ENCODE measurements around the gene CEP290. TPM values are rescaled to one million over a fixed set of nuclear protein-coding genes. Genes with fewer than 3 reads are reported as not detected.

The CEP290 gene
- total RNA-seq, 2 donors from 2014 or later: 10.7 to 11.7 TPM

- H3K27me3 Mint-ChIP-seq: no peaks in the 10 kb centered on the region
- peak overlapping the region; percentile 11 for H3K27ac Mint-ChIP-seq
- H3K9me3 Mint-ChIP-seq: no peaks in the 10 kb centered on the region
- peaks cover 96% of the 10 kb centered on the region for H3K36me3 Mint-ChIP-seq (ENCODE audit: low read depth)
- no peak for ATAC-seq (replicated peaks)
- no peak overlapping the region for H3K4me3 Mint-ChIP-seq
- no peaks in the 10 kb centered on the region for H3K4me1 Mint-ChIP-seq
These were observed 28.0 kb downstream of the CEP290 start for GRCh38 chr12:88113871-88114270.

GRCh38 chr12:88111074-88111652 lies 30.7 kb downstream of the CEP290 start:
- H3K4me1 Mint-ChIP-seq: no peaks in the 10 kb centered on the region
- no peak for ATAC-seq (replicated peaks)
- peaks cover 89% of the 10 kb centered on the region for H3K36me3 Mint-ChIP-seq (ENCODE audit: low read depth)
- H3K27ac Mint-ChIP-seq: no peak overlapping the region
- H3K27me3 Mint-ChIP-seq: no peaks in the 10 kb centered on the region
- H3K4me3 Mint-ChIP-seq: no peak overlapping the region
- no peaks in the 10 kb centered on the region for H3K9me3 Mint-ChIP-seq

- Mint-ChIP-seq H3K27me3 (no peaks in the 10 kb centered on the region), H3K36me3 (ENCODE audit: low read depth) (peaks cover 85% of the 10 kb centered on the region), H3K9me3 (no peaks in the 10 kb centered on the region), H3K4me1 (no peaks in the 10 kb centered on the region), H3K27ac (no peak overlapping the region), H3K4me3 (no peak overlapping the region)
- ATAC-seq (replicated peaks): no peak
These were observed 33.9 kb downstream of the CEP290 start for GRCh38 chr12:88108021-88108420.

- Mint-ChIP-seq H3K27ac (no peak overlapping the region), H3K4me3 (no peak overlapping the region), H3K4me1 (no peaks in the 10 kb centered on the region), H3K27me3 (no peaks in the 10 kb centered on the region), H3K36me3 (ENCODE audit: low read depth) (peaks cover 72% of the 10 kb centered on the region), H3K9me3 (no peaks in the 10 kb centered on the region)
- ATAC-seq (replicated peaks): no peak
These were observed 48.3 kb downstream of the CEP290 start for GRCh38 chr12:88093573-88093972.

GRCh38 chr12:88092771-88093170 lies 49.1 kb downstream of the CEP290 start:
- Mint-ChIP-seq H3K4me3 (no peak overlapping the region), H3K36me3 (ENCODE audit: low read depth) (peaks cover 68% of the 10 kb centered on the region), H3K27ac (no peak overlapping the region), H3K9me3 (no peaks in the 10 kb centered on the region), H3K27me3 (no peaks in the 10 kb centered on the region), H3K4me1 (no peaks in the 10 kb centered on the region)
- ATAC-seq (replicated peaks): no peak

GRCh38 chr12:88084210-88084609 lies 57.7 kb downstream of the CEP290 start:
- Mint-ChIP-seq H3K4me3 (no peak overlapping the region), H3K27me3 (no peaks in the 10 kb centered on the region), H3K9me3 (no peaks in the 10 kb centered on the region), H3K36me3 (ENCODE audit: low read depth) (peaks cover 89% of the 10 kb centered on the region), H3K4me1 (no peaks in the 10 kb centered on the region), H3K27ac (no peak overlapping the region)
- no peak for ATAC-seq (replicated peaks)

- peaks cover 85% of the 10 kb centered on the region for H3K36me3 Mint-ChIP-seq (ENCODE audit: low read depth)
- H3K4me1 Mint-ChIP-seq: no peaks in the 10 kb centered on the region
- no peaks in the 10 kb centered on the region for H3K9me3 Mint-ChIP-seq
- no peak overlapping the region for H3K27ac Mint-ChIP-seq
- H3K27me3 Mint-ChIP-seq: no peaks in the 10 kb centered on the region
- no peak for ATAC-seq (replicated peaks)
- no peak overlapping the region for H3K4me3 Mint-ChIP-seq
These were observed 58.3 kb downstream of the CEP290 start for GRCh38 chr12:88083634-88084033.

GRCh38 chr12:88081247-88081646 lies 60.6 kb downstream of the CEP290 start:
- no peak for ATAC-seq (replicated peaks)
- Mint-ChIP-seq H3K9me3 (no peaks in the 10 kb centered on the region), H3K27me3 (no peaks in the 10 kb centered on the region), H3K4me1 (no peaks in the 10 kb centered on the region), H3K36me3 (ENCODE audit: low read depth) (peaks cover 94% of the 10 kb centered on the region), H3K4me3 (no peak overlapping the region), H3K27ac (no peak overlapping the region)

GRCh38 chr12:88067301-88067700 lies 74.6 kb downstream of the CEP290 start:
- H3K27ac Mint-ChIP-seq: no peak overlapping the region
- peaks cover 5% of the 10 kb centered on the region for H3K4me1 Mint-ChIP-seq
- no peaks in the 10 kb centered on the region for H3K9me3 Mint-ChIP-seq
- H3K36me3 Mint-ChIP-seq (ENCODE audit: low read depth): peaks cover 61% of the 10 kb centered on the region
- H3K4me3 Mint-ChIP-seq: no peak overlapping the region
- H3K27me3 Mint-ChIP-seq: no peaks in the 10 kb centered on the region
- ATAC-seq (replicated peaks): no peak

GRCh38 chr12:88063375-88063774 lies 78.5 kb downstream of the CEP290 start:
- H3K36me3 Mint-ChIP-seq (ENCODE audit: low read depth): peaks cover 58% of the 10 kb centered on the region
- no peak overlapping the region for H3K27ac Mint-ChIP-seq
- H3K9me3 Mint-ChIP-seq: no peaks in the 10 kb centered on the region
- ATAC-seq (replicated peaks): no peak
- H3K27me3 Mint-ChIP-seq: no peaks in the 10 kb centered on the region
- peaks cover 5% of the 10 kb centered on the region for H3K4me1 Mint-ChIP-seq
- no peak overlapping the region for H3K4me3 Mint-ChIP-seq

- H3K27me3 Mint-ChIP-seq: no peaks in the 10 kb centered on the region
- ATAC-seq (replicated peaks): no peak
- H3K36me3 Mint-ChIP-seq (ENCODE audit: low read depth): peaks cover 60% of the 10 kb centered on the region
- H3K4me1 Mint-ChIP-seq: peaks cover 5% of the 10 kb centered on the region
- H3K4me3 Mint-ChIP-seq: no peak overlapping the region
- H3K27ac Mint-ChIP-seq: no peak overlapping the region
- no peaks in the 10 kb centered on the region for H3K9me3 Mint-ChIP-seq
These were observed 79.4 kb downstream of the CEP290 start for GRCh38 chr12:88062474-88062873.

- no peak for ATAC-seq (replicated peaks)
- Mint-ChIP-seq H3K4me3 (no peak overlapping the region), H3K4me1 (peaks cover 5% of the 10 kb centered on the region), H3K27me3 (no peaks in the 10 kb centered on the region), H3K27ac (peak overlapping the region; percentile 36), H3K36me3 (ENCODE audit: low read depth) (peaks cover 69% of the 10 kb centered on the region), H3K9me3 (no peaks in the 10 kb centered on the region)
These were observed 83.2 kb downstream of the CEP290 start for GRCh38 chr12:88058719-88059077.

GRCh38 chr12:88057994-88058718 lies 83.7 kb downstream of the CEP290 start:
- H3K27ac Mint-ChIP-seq: peak overlapping the region; percentile 36
- no peaks in the 10 kb centered on the region for H3K9me3 Mint-ChIP-seq
- no peak overlapping the region for H3K4me3 Mint-ChIP-seq
- no peak for ATAC-seq (replicated peaks)
- H3K4me1 Mint-ChIP-seq: peaks cover under 1% of the 10 kb centered on the region
- no peaks in the 10 kb centered on the region for H3K27me3 Mint-ChIP-seq
- peaks cover 69% of the 10 kb centered on the region for H3K36me3 Mint-ChIP-seq (ENCODE audit: low read depth)

- Mint-ChIP-seq H3K36me3 (ENCODE audit: low read depth) (peaks cover 67% of the 10 kb centered on the region), H3K4me3 (no peak overlapping the region), H3K27ac (no peak overlapping the region), H3K4me1 (no peaks in the 10 kb centered on the region), H3K9me3 (no peaks in the 10 kb centered on the region), H3K27me3 (no peaks in the 10 kb centered on the region)
- ATAC-seq (replicated peaks): no peak
These were observed 85.3 kb downstream of the CEP290 start for GRCh38 chr12:88056571-88056970.

- no peak overlapping the region for H3K4me3 Mint-ChIP-seq
- H3K27ac Mint-ChIP-seq: no peak overlapping the region
- no peaks in the 10 kb centered on the region for H3K4me1 Mint-ChIP-seq
- peak; percentile 57 for ATAC-seq (replicated peaks)
- H3K9me3 Mint-ChIP-seq: no peaks in the 10 kb centered on the region
- H3K27me3 Mint-ChIP-seq: no peaks in the 10 kb centered on the region
- peaks cover 70% of the 10 kb centered on the region for H3K36me3 Mint-ChIP-seq (ENCODE audit: low read depth)
These were observed 89.2 kb downstream of the CEP290 start for GRCh38 chr12:88052686-88053085.
